ENCODE data around the gene ADGRV1.
"Not testable (repeated sequence)": the region's sequence is repeated elsewhere in the genome, so short reads cannot be mapped to it uniquely, and the experiment has no call there.

ADGRV1 gene

GRCh38 chr5:91049112-91049511, 490.5 kb downstream of the ADGRV1 start:
- no peak for DNase-seq

GRCh38 chr5:91049800-91050199, 491.2 kb downstream of the ADGRV1 start:
- DNase-seq: no peak

- DNase-seq: not testable (repeated sequence)
Measured at GRCh38 chr5:91052411-91052810, 493.8 kb downstream of the ADGRV1 start.

- DNase-seq: no peak
Measured at GRCh38 chr5:91052977-91053740, 494.6 kb downstream of the ADGRV1 start.

- no peak for DNase-seq
Measured at GRCh38 chr5:91053741-91054025, 495.1 kb downstream of the ADGRV1 start.

GRCh38 chr5:91058155-91058554, 499.6 kb downstream of the ADGRV1 start:
- DNase-seq: no peak

GRCh38 chr5:91058575-91058974, 500.0 kb downstream of the ADGRV1 start:
- DNase-seq: no peak

- no peak for DNase-seq
Measured at GRCh38 chr5:91059409-91059808, 500.8 kb downstream of the ADGRV1 start.

GRCh38 chr5:91061094-91061493, 502.5 kb downstream of the ADGRV1 start:
- no peak for DNase-seq

- no peak for DNase-seq
Measured at GRCh38 chr5:91061946-91062562, 503.5 kb downstream of the ADGRV1 start.

- not testable (repeated sequence) for DNase-seq
Measured at GRCh38 chr5:91063098-91063690, 504.6 kb downstream of the ADGRV1 start.

GRCh38 chr5:91065496-91065895, 506.9 kb downstream of the ADGRV1 start:
- no peak for DNase-seq

- no peak for DNase-seq
Measured at GRCh38 chr5:91069364-91069763, 510.8 kb downstream of the ADGRV1 start.

GRCh38 chr5:91070761-91071550, 512.4 kb downstream of the ADGRV1 start:
- DNase-seq: no peak

- no peak for DNase-seq
Measured at GRCh38 chr5:91072881-91073280, 514.3 kb downstream of the ADGRV1 start.

- DNase-seq: no peak
Measured at GRCh38 chr5:91074615-91075014, 516.0 kb downstream of the ADGRV1 start.

GRCh38 chr5:91076138-91076537, 517.5 kb downstream of the ADGRV1 start:
- no peak for DNase-seq

- no peak for DNase-seq
Measured at GRCh38 chr5:91077623-91078022, 519.0 kb downstream of the ADGRV1 start.

GRCh38 chr5:91079037-91079436, 520.4 kb downstream of the ADGRV1 start:
- no peak for DNase-seq

GRCh38 chr5:91089758-91090157, 531.2 kb downstream of the ADGRV1 start:
- no peak for DNase-seq

- DNase-seq: no peak
Measured at GRCh38 chr5:91090995-91091394, 532.4 kb downstream of the ADGRV1 start.

GRCh38 chr5:91091471-91092234, 533.1 kb downstream of the ADGRV1 start:
- no peak for DNase-seq
